ENCODE data around the gene MT1B. TPM values are rescaled to one million over a fixed set of nuclear protein-coding genes. Genes with fewer than 3 reads are reported as not detected.
A peak's percentile ranks its signal among the peaks of the same experiment; 100 is the strongest.

MT1B gene
- total and polyA plus RNA-seq, 7 donors = not detected

DNA sequence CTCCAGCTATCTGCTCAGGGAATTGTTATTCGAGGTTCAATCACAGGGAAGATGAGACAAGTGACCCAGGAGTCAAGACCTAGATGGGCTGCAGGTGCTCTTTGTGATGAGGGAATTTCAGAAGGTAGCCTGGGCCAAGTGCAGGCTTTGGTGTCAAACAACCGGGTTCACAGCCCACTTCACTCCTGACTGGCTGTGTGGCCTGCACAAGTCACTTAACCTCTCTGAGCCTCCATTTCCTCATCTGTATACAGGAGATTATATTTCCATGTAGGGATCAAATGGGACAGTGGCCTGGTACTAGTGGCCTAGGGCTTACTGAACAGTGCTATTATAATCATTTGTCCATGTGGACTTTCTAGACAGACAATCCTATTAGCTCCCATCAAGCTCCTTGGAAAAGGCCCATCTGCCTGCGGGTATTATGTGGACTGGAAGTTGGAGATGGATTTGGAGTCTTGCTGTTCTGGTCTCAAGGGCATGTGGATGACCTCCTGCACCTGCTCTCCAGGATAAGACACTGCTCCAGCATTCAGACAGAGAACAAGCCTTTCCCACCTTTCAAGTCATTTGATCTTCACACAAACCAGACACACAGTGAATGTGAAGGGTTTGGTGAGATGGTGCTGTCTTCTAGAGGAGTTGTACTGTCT, 27.5 kb downstream of the MT1B start:
- H3K27ac ChIP-seq = peak overlapping the region; percentile 92
- no peaks in the 10 kb centered on the region for H3K36me3 ChIP-seq (ENCODE audit: insufficient read depth in 1 of 2, low read depth in 1 of 2)
- TF ChIP-seq, protein P1, sequence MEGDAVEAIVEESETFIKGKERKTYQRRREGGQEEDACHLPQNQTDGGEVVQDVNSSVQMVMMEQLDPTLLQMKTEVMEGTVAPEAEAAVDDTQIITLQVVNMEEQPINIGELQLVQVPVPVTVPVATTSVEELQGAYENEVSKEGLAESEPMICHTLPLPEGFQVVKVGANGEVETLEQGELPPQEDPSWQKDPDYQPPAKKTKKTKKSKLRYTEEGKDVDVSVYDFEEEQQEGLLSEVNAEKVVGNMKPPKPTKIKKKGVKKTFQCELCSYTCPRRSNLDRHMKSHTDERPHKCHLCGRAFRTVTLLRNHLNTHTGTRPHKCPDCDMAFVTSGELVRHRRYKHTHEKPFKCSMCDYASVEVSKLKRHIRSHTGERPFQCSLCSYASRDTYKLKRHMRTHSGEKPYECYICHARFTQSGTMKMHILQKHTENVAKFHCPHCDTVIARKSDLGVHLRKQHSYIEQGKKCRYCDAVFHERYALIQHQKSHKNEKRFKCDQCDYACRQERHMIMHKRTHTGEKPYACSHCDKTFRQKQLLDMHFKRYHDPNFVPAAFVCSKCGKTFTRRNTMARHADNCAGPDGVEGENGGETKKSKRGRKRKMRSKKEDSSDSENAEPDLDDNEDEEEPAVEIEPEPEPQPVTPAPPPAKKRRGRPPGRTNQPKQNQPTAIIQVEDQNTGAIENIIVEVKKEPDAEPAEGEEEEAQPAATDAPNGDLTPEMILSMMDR (IDR thresholded peaks at IDR 0.05) = no peak
- ATAC-seq = peak in 1 of 4 donors; percentile 0
- no peaks in the 10 kb centered on the region for H3K9me3 ChIP-seq
- no peak for DNase-seq
- peaks cover 0 to 4% (median 0%) of the 10 kb centered on the region in 3 donors for H3K27me3 ChIP-seq (ENCODE audit: insufficient read depth in 3 of 3, low read length in 2 of 3)
- H3K4me1 ChIP-seq = peaks cover 24% of the 10 kb centered on the region
- H3K4me3 ChIP-seq = no peak overlapping the region
- intact Hi-C loops (cut with DNase I) = loop anchor here in 1 of 2 donors (2.0 kb wide), 1 partner anchor 50 kb away; no protein-coding TSS in a partner anchor
- WGBS, 3 donors = 59 to 78% (median 64%) methylated on average over 3 of the region's 3 CpGs

DNA sequence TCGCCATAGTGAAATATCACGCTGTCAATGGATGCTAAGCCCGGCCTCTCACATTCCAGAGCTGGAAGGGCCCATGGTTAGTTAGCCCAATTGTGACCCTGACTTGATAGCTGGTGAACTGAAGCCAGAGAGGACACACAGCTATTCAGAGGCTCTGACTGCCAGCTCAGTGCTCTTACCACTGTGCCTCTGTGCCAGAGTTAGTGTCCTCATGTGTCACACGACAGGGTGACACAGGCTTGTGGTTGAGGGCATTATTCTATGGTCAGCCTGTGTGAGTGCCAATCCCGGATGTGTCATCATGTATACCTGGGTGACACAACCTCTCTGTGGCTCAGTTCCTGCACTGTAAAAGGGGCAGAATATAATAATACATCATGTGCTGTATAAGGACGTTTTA, 28.1 kb downstream of the MT1B start:
- peak; percentile 65 to 82 for DNase-seq
- 32 to 49% (median 36%) methylated on average over 6 of the region's 6 CpGs for WGBS, 3 donors
- ATAC-seq = peak; percentile 63 to 80 (median 68)
- no peaks in the 10 kb centered on the region for H3K9me3 ChIP-seq
- peak overlapping the region; percentile 92 for H3K27ac ChIP-seq
- H3K27me3 ChIP-seq (ENCODE audit: insufficient read depth in 3 of 3, low read length in 2 of 3) = peaks cover 0 to 4% (median 0%) of the 10 kb centered on the region in 3 donors
- H3K4me3 ChIP-seq = no peak overlapping the region
- H3K4me1 ChIP-seq = peaks cover 28% of the 10 kb centered on the region
- intact Hi-C loops (cut with DNase I) = loop anchor here in 1 of 2 donors (2.0 kb wide), 1 partner anchor 51 kb away; no protein-coding TSS in a partner anchor
- TF ChIP-seq, protein P1 (IDR thresholded peaks at IDR 0.05) = no peak
- no peaks in the 10 kb centered on the region for H3K36me3 ChIP-seq (ENCODE audit: insufficient read depth in 1 of 2, low read depth in 1 of 2)

- H3K4me3 ChIP-seq = peak within 1 kb of the TSS; percentile 88
- TF ChIP-seq, protein P1 (IDR thresholded peaks at IDR 0.05) = no peak
- peak; percentile 97 to 99 for DNase-seq
- peaks cover 45% of the 10 kb centered on the region for H3K4me1 ChIP-seq
- peak within 1 kb of the TSS; percentile 92 for H3K27ac ChIP-seq
- H3K36me3 ChIP-seq (ENCODE audit: insufficient read depth in 1 of 2, low read depth in 1 of 2) = no peaks in the 10 kb centered on the region
- H3K27me3 ChIP-seq (ENCODE audit: insufficient read depth in 3 of 3, low read length in 2 of 3) = no peaks in the 10 kb centered on the region
- peak; percentile 61 to 81 (median 72) for ATAC-seq
- no peaks in the 10 kb centered on the region for H3K9me3 ChIP-seq
- 0 to 1% (median 0%) methylated on average over 36 to 49 of the region's 49 CpGs for WGBS, 3 donors
- intact Hi-C loops (cut with DNase I) = loop anchor here in 1 of 2 donors (2.0 kb wide), 1 partner anchor 73 kb away; the partner anchor contains the start of gene MT2A
These were observed 30.4 kb downstream of the MT1B start, which contains the start of gene MT1X for GRCh38 chr16:56681939-56682702. Gene MT1X (plus strand): TSS chr16:56682470. CDS start chr16:56682541, 71 bp downstream.

DNA sequence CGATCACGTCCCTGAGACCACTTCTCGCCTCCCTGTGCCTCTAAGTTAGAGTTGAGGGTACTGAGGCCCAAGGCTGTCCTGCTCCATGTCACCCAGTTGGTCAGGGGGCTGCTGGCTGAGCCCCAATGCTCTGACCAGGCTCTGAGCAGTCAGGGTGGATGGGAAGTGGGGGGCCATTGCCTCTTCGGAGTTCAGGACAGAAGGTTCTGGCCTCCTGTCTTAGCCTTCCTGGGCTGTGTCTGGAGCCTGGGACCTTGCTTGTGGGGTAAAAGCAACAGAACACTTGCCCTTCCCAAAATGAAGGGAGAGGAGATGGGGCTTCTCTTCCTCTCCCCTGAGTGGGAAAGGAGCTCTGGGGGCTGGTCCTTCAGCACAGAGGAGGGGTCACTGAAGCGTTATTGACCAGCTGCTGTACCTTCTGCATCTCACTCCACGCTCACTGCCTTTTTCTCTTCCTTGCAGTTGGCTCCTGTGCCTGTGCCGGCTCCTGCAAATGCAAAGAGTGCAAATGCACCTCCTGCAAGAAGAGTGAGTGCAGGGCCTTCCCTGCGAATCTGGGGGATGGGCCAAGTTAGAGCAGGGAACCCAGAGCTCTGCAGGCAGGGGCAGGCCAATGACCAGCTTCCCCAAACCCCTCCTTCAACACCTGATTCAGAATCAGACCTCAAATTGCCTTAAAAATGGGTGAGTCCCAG, 31.2 kb downstream of the MT1B start:
- TF ChIP-seq, protein P1 (IDR thresholded peaks at IDR 0.05) = no peak
- H3K27me3 ChIP-seq (ENCODE audit: insufficient read depth in 3 of 3, low read length in 2 of 3) = no peaks in the 10 kb centered on the region
- 7 to 17% (median 14%) methylated on average over 8 of the region's 8 CpGs for WGBS, 3 donors
- H3K4me3 ChIP-seq = peak overlapping the region; percentile 88
- H3K9me3 ChIP-seq = no peaks in the 10 kb centered on the region
- intact Hi-C loops (cut with DNase I) = loop anchor here in 1 of 2 donors (2.0 kb wide), 1 partner anchor 74 kb away; the partner anchor contains the start of gene MT2A
- peak in 1 of 4 donors; percentile 2 for ATAC-seq
- peak in 1 of 2 donors; percentile 33 for DNase-seq
- peaks cover 45% of the 10 kb centered on the region for H3K4me1 ChIP-seq
- H3K27ac ChIP-seq = peak overlapping the region; percentile 92
- no peaks in the 10 kb centered on the region for H3K36me3 ChIP-seq (ENCODE audit: insufficient read depth in 1 of 2, low read depth in 1 of 2)
